RPMI8226 (cell line): ENCODE measurements around the gene TRIM8.
A peak's percentile ranks its signal among the peaks of the same experiment; 100 is the strongest.

Source experiments
- DNase-seq: peaks from one replicate; pipeline ENCODE4 v3.0.0-alpha.2; 2015

TRIM8 gene

DNA sequence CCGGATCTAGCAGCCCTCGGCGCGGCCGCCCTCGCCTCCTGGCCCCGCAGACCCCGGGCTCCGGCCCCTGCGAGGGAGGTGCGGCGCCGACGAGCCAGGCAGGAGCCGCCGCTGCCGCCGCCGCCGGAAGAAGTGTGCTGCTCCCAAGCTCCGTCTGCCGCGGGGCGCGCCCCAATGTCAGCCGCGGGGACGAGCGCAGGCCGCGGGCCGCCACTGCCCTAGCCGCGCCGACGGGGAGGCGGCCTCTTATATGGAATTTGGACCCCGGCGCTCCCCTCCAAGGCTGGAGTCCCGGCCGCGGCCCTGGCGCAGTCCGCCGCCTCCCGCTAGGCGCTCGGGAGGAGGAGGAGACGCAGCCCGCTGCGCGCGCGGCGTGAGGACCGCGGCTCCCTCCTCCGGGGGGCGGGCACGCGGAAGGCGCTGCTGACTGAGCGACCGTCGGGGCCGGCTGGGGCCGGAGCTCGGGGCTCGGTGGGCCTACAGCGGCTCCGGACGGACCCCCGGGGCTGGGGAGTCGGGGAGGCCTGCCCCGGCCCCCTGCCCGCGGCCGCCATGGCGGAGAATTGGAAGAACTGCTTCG, at the start of gene TRIM8:
Gene TRIM8, plus strand, starts transcription at position 414 of the 580 bp plus-strand sequence. Its CDS starts 139 bp downstream, at position 553.
- DNase-seq, result peak; percentile 66

DNA sequence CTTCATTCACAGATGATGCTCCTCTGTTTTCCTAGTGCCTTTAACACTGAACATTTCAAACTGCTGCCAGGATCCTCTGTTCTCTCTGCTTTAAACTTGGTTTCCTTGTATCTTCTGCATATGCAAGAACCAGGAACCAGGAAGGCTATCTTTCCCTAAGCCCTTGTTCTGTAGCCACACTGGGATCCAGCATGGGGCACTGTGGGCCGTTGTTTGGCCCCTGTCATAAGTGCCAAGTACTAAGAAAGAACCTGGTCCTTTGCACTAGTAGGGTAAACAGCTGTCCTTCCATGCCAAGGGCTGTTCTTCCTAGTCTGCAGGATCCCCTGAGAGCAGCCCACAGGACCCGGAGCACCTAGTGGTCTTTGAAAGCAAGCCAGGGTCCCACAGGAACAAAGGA, 49.0 kb upstream of the TRIM8 start:
- DNase-seq, result no peak

- no peak for DNase-seq
These were observed 48.4 kb upstream of the TRIM8 start for GRCh38 chr10:102595897-102596296.

DNA sequence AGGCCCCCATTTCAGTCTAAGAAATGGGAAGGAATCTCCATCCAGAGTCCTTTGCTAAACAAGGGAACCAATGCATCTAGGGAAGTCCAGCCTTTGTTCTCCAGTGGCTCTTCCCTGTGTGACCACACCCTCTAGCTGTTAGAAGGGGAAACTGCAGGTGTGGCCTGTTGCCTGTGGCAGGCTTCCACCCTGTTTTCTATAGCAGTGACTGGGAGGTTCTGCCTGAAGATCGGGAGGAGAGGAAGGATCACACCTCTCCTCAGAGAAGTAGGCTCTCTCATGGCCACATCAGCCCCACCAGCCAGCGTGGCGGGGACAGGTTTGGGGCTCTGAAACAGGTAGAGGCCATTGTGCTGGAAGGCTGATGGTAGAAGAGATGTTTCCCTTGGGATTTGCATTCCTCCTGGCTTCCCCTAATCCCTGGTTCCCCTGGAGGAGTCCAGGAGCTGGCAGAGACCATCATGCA, 47.7 kb upstream of the TRIM8 start:
- peak; percentile 28 for DNase-seq

DNA sequence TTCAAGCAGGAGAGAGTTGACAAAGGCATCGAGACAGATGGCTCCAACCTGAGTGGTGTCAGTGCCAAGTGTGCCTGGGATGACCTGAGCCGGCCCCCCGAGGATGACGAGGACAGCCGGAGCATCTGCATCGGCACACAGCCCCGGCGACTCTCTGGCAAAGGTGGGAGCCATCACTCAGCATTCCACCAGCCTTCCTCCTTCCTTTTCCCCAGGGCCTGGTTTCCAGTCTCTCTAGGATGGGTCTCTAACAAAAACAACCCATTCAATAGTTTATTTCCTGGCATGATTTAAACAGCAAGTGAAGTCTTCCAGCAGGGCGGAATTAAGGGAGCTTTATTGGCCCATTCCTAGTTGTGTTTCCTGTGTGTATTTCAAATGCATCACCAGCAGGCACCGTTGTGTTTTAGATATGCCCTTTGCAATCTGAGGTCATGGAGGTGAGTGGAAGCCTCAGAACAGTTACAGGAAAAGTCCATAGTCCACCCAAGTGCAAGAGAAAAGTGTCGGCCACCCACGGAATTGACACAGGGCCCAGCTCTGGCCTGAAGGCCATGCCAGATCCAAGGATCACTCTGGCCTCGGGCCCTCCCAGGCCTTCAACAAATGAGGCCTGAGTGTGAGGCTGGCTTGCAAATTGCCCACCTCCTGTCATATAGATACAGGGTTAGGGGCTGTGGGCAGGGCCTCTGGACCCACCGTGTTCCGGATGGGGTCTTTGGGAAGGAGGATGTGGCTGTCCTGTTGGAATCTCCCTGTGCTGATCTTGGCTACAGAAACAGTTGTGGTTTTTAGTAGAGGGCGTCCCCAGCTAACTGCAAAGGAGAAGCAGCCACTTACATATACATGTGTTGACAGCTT, 46.9 kb upstream of the TRIM8 start:
- DNase-seq, result no peak

DNA sequence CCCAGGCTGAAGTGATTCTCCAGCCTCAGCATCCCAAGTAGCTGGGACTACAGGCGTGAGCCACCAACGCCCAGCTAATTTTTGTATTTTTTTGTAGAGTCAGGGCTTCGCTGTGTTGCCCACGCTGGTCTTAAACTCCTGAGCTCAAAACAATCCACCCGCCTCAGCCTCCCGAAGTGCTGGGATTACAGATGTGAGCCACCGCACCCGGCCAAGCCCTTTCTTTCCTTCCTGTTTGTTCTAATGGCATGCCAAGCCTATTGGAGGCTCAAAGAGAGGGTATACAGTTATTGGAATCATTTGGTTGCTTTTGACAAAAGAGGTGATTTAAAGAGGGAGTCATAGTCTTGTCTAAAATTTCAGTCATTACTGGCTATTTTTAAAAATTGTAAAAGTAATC, 46.0 kb upstream of the TRIM8 start:
- no peak for DNase-seq

- DNase-seq, result no peak
These were observed 44.5 kb upstream of the TRIM8 start for GRCh38 chr10:102599565-102600327.

DNA sequence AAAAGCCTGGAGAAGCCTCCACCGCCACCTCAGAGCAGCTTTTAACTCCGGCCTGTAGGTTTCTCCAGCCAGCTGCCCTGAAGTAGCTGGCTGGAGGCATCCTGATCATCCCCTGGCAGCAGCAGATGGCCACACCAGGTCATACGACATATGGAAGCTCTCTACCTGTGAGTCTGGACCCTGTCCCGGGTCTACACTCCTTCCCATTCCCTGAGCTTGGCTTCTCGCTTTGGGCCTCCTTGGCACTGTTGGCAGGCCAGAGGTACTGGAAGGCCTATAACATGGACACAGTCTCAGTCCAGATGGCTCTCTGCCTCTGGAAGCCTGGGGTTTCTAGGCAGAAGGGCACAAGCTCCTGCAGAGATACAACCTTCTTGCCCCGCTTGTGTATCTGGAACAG, 43.5 kb upstream of the TRIM8 start:
- DNase-seq, result no peak

GRCh38 chr10:102601639-102602038, 42.6 kb upstream of the TRIM8 start:
- no peak for DNase-seq

- DNase-seq, result no peak
These were observed 41.8 kb upstream of the TRIM8 start for GRCh38 chr10:102602272-102603045.

DNA sequence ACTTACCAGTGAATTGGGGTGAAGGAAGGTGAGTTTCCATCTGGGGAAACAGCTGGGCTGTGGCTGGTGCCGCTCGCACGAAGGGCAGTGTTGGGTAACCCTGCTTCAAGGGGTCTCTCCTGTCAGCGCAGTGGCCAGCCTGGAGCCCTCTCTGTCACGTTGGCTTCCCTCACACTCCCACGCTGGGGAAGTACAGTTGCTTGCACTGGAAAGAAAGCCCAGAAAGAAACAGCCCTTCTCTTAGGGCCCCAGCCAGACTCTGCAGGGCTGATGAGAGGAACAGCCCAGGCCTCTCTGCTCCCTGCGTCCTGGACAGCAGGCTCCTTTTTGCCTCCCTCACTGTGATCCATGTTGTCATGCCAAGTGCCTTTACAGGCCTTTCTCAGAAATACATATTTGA, 40.3 kb upstream of the TRIM8 start:
- no peak for DNase-seq

- no peak for DNase-seq
These were observed 39.8 kb upstream of the TRIM8 start for GRCh38 chr10:102604439-102604841.

- no peak for DNase-seq
These were observed 38.6 kb upstream of the TRIM8 start for GRCh38 chr10:102605712-102606111.

DNA sequence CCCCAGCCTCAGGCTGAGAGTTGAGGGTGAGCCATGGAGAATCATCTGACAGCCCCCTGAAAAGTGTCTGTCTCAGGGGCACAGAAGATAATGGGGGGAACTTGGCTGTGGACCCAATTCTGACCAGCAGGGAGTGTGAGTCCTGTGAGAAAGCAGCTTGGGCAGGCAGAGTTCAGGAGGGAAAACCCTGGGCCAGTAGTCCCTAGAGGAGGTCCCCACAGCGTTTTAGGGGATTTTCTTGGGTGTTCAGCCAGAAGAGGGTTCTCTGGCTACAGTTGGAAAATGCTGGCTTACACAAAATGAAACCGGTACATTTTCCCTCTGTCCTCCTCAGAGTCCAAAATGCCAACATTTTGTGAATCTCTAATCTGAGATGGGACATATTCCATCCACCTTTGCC, 35.8 kb upstream of the TRIM8 start:
- DNase-seq, result no peak

DNA sequence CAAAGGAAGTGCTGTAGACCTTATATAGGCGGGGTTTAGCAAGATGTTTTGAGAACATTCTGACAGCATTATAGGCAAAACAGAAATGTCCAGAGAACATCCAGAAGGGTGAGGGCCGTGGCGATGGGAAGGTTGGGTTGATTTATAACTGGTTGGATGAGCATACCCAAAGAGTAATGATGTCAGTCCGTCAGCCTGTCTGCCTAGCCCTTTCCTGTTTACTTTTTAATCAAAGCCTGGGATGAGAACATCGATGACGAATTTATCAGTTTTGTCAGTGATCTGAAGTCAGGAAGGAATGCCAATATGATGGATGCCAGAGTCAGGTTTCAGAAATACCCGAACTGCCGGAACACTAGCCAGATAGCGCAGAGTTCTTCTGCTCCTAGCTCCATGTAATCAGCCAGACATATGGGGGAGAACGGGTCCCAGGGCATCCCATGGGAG, 33.8 kb upstream of the TRIM8 start:
- DNase-seq, result no peak

DNA sequence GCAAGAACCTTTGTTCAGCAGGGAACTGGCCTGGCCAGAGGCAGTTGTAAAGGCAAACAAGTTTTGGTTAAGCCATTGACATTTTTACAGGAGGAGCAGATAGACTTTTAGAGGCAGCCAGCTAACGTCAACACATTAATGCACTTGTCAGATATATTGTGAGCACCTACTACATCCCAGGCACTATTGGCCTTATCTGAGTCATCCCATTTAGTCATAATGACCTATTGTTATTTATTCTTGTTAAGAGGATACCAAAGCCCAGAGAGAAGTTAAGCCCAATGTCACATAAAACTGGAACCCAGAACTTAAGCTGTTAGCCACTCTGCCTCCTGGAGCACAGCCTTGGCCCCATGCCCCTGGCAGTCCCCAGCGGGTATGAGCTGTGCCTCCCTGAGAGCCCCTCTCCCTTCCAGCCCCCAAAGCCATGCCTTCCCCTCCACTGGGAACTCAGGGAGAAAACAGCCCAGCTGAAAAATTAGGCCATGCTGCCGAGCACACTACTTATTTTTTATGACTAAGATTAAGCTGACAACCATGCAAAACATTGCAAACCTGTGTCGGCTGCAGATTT, 32.7 kb upstream of the TRIM8 start:
- DNase-seq, result no peak

DNA sequence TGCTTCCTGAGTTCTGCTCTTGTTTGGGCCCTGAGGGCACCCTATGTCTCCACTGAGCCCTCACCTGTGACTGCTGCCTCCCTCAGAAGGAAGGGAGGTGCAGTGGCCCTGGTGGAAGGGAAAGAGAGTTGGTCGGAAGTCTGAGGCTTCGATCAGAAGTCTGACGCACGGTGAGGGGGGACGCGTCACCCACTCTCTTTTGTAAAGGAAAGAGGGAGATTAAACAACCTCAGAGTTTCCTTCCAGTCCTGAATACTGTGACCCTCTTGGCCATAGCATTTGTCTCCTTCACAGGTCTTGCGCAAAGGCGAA, 31.4 kb upstream of the TRIM8 start:
- no peak for DNase-seq

GRCh38 chr10:102613286-102613685, 31.0 kb upstream of the TRIM8 start:
- no peak for DNase-seq

- no peak for DNase-seq
These were observed 30.5 kb upstream of the TRIM8 start for GRCh38 chr10:102613785-102614184.

DNA sequence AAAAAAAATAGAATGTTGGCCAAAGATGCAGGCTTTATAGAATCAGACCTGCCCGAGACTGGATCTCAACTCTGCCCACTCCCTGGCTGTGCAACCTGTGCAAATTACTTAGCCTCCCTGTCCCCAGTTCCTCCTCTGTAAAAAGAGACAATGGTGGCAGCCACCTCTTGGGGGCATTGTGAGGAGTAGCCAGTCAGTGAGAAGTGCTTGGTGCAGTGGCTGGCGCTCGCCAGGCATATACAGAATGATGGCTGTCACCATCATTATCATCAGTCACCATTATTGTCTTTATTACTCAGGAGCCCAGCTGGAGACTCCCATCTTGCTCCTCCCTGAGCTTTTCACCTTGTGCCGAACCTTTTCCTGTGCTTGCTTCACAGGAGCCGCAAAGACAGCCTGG, 29.4 kb upstream of the TRIM8 start:
- DNase-seq, result no peak

DNA sequence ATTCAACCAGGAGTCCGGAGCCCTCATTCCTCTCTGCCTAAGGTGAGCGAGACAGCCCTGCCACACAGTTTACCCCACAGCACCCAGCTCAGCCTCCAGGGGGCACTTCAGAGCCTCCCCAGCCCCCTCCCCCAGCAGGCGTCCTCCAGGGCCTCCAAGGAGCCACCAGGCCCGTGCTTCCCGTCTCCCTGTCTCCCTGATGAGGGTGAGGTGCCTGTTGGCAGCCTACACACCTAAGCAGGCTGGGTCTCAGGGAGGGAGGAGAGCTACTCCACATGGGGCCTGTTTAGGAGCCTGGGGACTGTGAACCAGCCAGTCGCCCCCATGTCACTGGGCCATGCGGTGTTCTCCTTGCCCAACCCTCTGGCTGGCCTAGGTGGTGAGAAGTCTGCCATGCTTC, 28.9 kb upstream of the TRIM8 start:
- peak; percentile 6 for DNase-seq

GRCh38 chr10:102616066-102616770, 28.1 kb upstream of the TRIM8 start:
- DNase-seq, result no peak
